IgD-negative memory B cell (primary cell): ENCODE data around the gene STX7. TPM values are rescaled to one million over a fixed set of nuclear protein-coding genes. Genes with fewer than 3 reads are reported as not detected.

ENCODE experiments used
- H3K27ac Mint-ChIP-seq, 3 donors: one replicate each; pipeline ENCODE4 v1.8.0; 2020 to 2022; ENCODE audit warnings: mild to moderate bottlenecking in 3 of 3, mixed read lengths in 3 of 3, moderate library complexity in 1 of 3
- H3K27me3 Mint-ChIP-seq: one replicate; pipeline ENCODE4 v1.8.0; 2021; ENCODE audit warnings: mixed read lengths
- H3K36me3 Mint-ChIP-seq: one replicate; pipeline ENCODE4 v1.8.0; 2020; ENCODE audit warnings: mild to moderate bottlenecking, mixed read lengths
- H3K4me1 Mint-ChIP-seq, 3 donors: one replicate each; pipeline ENCODE4 v1.8.0; 2020 to 2022; ENCODE audit warnings: mixed read lengths in 3 of 3, mild to moderate bottlenecking in 1 of 3
- H3K4me3 Mint-ChIP-seq, 4 donors: one replicate each; pipeline ENCODE4 v1.8.0; 2020 to 2022; ENCODE audit warnings: mild to moderate bottlenecking in 4 of 4, mixed read lengths in 4 of 4, moderate library complexity in 3 of 4
- H3K9me3 Mint-ChIP-seq, 3 donors: one replicate each; pipeline ENCODE4 v1.8.0; 2020 to 2021; ENCODE audit warnings: mixed read lengths in 3 of 3, mild to moderate bottlenecking in 1 of 3
- polyA plus RNA-seq: library from polyadenylated mRNA; unstranded; fragments of 300-500 nt; fragmentation: Illumina TruSeq; gene quantifications from one replicate; pipeline ENCODE4 v1.2.3, GENCODE V29; 2021

Gene STX7
- polyA plus RNA-seq, 1 donor from 2014 or later = 96.7 TPM

GRCh38 chr6:132520953-132521352 is 8.0 kb upstream of the STX7 start:
- Mint-ChIP-seq H3K9me3 (no peaks in the 10 kb centered on the region), H3K27me3 (peaks cover 1% of the 10 kb centered on the region), H3K4me3 (no peak overlapping the region), H3K36me3 (no peaks in the 10 kb centered on the region), H3K4me1 (no peaks in the 10 kb centered on the region), H3K27ac (no peak overlapping the region)

DNA sequence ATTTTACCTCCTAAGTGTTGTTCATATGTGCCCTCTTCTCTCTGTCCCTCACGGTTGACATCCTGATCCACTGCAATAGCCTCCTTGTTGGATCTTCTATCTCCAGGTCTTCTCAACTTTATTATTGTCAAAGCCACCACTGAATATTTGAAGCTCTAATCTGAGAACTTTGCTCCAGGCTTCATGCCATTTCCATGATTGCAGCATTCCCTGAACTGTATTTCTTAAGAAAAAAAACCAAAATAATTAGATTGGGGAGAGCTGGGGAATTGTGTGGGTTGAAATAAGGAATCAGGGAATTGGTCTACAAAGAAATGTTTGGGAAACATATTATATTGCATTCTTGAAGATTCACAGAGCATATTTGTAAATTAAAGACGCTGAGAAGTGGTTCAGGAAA is 2.5 kb upstream of the STX7 start:
- peak overlapping the region in 1 of 4 donors; percentile 23 for H3K4me3 Mint-ChIP-seq
- no peak overlapping the region for H3K27ac Mint-ChIP-seq
- H3K9me3 Mint-ChIP-seq = no peaks in the 10 kb centered on the region
- H3K4me1 Mint-ChIP-seq = peaks cover 23 to 25% (median 24%) of the 10 kb centered on the region in 3 donors
- H3K36me3 Mint-ChIP-seq = no peaks in the 10 kb centered on the region
- no peaks in the 10 kb centered on the region for H3K27me3 Mint-ChIP-seq

DNA sequence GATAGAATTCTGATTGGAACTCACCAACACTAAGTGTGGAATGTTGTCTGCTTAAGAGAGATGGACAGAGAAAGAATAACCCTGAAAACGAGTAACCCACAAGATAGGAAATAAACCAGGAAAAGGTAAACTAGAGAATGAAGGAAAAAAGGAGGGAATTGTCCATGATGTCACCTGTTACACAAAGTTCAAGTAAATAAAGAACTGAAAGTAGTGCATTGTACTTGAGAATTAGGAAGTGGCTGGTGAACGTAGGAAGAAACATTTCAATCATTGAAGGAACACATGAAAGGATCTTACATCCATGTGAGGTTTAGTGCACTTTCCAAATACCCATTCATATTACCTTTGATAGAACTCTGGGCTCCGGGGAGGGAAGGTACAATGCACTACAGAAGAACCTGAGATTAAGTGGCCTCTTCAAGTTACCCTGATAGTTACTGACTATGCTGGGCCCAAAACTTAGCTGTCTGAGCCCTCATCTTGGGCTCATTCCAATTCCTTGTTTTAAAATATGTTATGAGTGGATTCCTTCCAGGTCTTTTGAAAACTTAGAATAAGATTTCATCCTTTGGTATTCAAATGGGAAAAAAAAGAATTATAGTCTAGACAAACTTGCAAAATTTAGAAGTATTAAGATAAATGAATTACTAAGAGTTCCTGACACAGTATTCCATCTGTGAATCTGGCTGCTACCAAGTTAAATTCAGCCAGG is 1.1 kb upstream of the STX7 start:
- Mint-ChIP-seq H3K36me3 (no peaks in the 10 kb centered on the region), H3K9me3 (no peaks in the 10 kb centered on the region), H3K27ac (peak overlapping the region; percentile 93 to 96 (median 94)), H3K4me1 (peaks cover 28 to 29% (median 28%) of the 10 kb centered on the region in 3 donors), H3K27me3 (no peaks in the 10 kb centered on the region), H3K4me3 (peak overlapping the region; percentile 96 to 100 (median 96))

GRCh38 chr6:132512342-132512637 is 626 bp downstream of the STX7 start:
- H3K36me3 Mint-ChIP-seq = peaks cover 2% of the 10 kb centered on the region
- H3K27ac Mint-ChIP-seq = peak overlapping the region; percentile 93 to 94 (median 93)
- H3K27me3 Mint-ChIP-seq = no peaks in the 10 kb centered on the region
- peak overlapping the region; percentile 92 to 96 (median 94) for H3K4me3 Mint-ChIP-seq
- H3K4me1 Mint-ChIP-seq = peaks cover 41 to 45% (median 44%) of the 10 kb centered on the region in 3 donors
- no peaks in the 10 kb centered on the region for H3K9me3 Mint-ChIP-seq

DNA sequence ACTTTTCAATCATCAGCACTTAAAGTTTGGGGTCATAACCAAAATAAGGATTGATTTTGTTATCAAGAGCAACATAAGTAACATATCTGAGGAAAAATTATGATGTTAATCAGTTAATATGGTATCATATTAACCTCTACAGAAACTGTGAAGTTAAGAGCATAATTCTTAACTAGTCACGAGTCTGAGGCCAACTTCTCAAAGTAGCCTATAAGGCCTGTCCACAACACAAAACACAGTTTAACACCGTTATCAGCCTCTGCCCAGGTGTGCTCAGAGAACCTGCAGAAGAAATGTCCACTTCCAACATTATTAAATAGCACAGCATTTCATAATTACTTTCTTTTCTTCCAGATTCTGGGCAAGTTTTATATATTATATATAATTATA is 1.1 kb downstream of the STX7 start:
- H3K36me3 Mint-ChIP-seq = peaks cover 2% of the 10 kb centered on the region
- no peaks in the 10 kb centered on the region for H3K9me3 Mint-ChIP-seq
- no peaks in the 10 kb centered on the region for H3K27me3 Mint-ChIP-seq
- peaks cover 44 to 48% (median 47%) of the 10 kb centered on the region in 3 donors for H3K4me1 Mint-ChIP-seq
- peak overlapping the region; percentile 81 to 93 (median 89) for H3K27ac Mint-ChIP-seq
- H3K4me3 Mint-ChIP-seq = peak overlapping the region; percentile 92 to 96 (median 94)

DNA sequence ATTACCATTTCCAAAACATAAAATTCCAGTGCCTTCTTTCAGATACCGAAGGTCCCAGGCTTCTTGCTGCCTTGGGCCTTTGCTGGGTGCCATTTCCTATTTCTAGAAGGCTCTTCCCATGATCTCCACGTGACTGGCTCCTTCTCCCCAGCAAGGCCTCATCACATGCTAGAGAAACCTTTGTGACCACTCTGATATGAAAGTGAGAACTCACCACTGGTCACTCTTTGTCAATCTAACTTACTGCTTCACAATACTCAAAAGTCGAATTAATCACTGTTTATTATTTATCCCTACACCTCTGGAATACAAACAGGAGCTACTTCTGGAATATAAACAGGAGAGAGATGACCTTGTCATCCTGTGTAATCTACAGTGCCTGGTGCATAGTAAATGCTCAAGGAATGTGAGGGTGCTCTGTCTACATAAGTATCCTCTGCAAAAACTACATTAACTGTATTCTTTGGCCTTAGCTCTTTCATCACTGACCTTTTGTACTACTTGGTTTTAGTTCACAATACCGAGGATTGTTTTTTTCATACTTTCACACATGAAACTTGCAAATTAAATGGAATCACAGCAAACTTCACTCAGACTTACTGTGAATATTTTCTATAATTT is 1.6 kb downstream of the STX7 start:
- H3K9me3 Mint-ChIP-seq = no peaks in the 10 kb centered on the region
- H3K36me3 Mint-ChIP-seq = peaks cover 2% of the 10 kb centered on the region
- H3K4me3 Mint-ChIP-seq = peak overlapping the region; percentile 92 to 96 (median 94)
- H3K27me3 Mint-ChIP-seq = no peaks in the 10 kb centered on the region
- peak overlapping the region; percentile 81 to 93 (median 89) for H3K27ac Mint-ChIP-seq
- peaks cover 49 to 53% (median 52%) of the 10 kb centered on the region in 3 donors for H3K4me1 Mint-ChIP-seq

DNA sequence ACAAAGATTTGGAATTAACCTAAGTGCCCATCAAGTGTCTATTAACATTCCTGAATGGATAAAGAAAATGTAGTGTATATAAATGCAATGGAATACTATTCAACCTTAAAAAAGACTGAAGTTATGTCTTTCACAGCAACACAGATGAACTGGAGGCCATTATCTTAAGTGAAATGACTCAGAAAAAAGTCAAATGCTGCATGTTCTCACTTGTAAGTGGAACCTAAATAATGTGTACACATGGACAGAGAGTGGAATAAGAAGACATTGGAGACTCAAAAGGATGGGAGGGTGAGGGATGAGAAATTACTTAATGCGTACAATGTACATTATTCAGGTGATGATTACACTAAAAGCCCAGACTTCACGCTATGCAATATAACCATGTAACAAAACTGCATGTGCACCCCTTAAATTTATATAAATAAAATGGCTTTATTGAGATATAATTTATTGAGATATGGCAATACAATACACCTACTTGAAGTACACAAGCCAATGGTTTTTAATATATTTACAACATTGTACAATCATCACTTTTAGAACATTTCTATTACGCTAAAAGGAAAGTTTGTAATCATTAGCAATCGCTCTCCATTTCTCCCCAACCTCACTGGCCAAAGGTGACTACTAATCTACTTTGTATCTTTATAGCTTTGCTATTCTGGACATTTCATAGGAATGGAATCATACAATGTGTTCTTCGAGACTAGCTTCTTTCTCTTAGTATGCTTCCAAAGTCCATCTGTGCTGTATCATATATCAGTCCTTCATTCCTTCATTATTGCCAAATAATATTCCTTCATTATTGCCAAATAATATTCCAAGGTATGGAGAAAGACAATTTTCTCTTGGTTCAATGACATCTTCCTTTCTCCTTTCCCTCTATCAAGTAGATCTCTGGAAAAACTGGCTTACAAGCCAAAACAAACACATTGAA is 5.8 kb downstream of the STX7 start:
- Mint-ChIP-seq H3K4me3 (peak overlapping the region in 3 of 4 donors; percentile 67 to 85 (median 67)), H3K36me3 (peaks cover 2% of the 10 kb centered on the region), H3K9me3 (no peaks in the 10 kb centered on the region), H3K27ac (peak overlapping the region; percentile 26 to 60 (median 34)), H3K4me1 (peaks cover 61 to 71% (median 68%) of the 10 kb centered on the region in 3 donors), H3K27me3 (no peaks in the 10 kb centered on the region)

- Mint-ChIP-seq H3K36me3 (peaks cover 5% of the 10 kb centered on the region), H3K27me3 (no peaks in the 10 kb centered on the region), H3K4me1 (peaks cover 65 to 76% (median 73%) of the 10 kb centered on the region in 3 donors), H3K9me3 (no peaks in the 10 kb centered on the region), H3K27ac (peak overlapping the region in 2 of 3 donors; percentile 26 to 82), H3K4me3 (peak overlapping the region; percentile 1 to 85 (median 44))
Observed at GRCh38 chr6:132506461-132506860, 6.5 kb downstream of the STX7 start.

GRCh38 chr6:132505158-132505557 is 7.8 kb downstream of the STX7 start:
- H3K36me3 Mint-ChIP-seq = peaks cover 6% of the 10 kb centered on the region
- no peaks in the 10 kb centered on the region for H3K9me3 Mint-ChIP-seq
- no peaks in the 10 kb centered on the region for H3K27me3 Mint-ChIP-seq
- peak overlapping the region in 3 of 4 donors; percentile 52 to 74 (median 70) for H3K4me3 Mint-ChIP-seq
- peak overlapping the region; percentile 48 to 72 (median 71) for H3K27ac Mint-ChIP-seq
- peaks cover 62 to 76% (median 72%) of the 10 kb centered on the region in 3 donors for H3K4me1 Mint-ChIP-seq

GRCh38 chr6:132504757-132505156 is 8.2 kb downstream of the STX7 start:
- H3K4me3 Mint-ChIP-seq = peak overlapping the region; percentile 13 to 74 (median 58)
- H3K36me3 Mint-ChIP-seq = peaks cover 8% of the 10 kb centered on the region
- H3K27ac Mint-ChIP-seq = peak overlapping the region; percentile 18 to 72 (median 65)
- H3K27me3 Mint-ChIP-seq = no peaks in the 10 kb centered on the region
- peaks cover 64 to 79% (median 73%) of the 10 kb centered on the region in 3 donors for H3K4me1 Mint-ChIP-seq
- H3K9me3 Mint-ChIP-seq = no peaks in the 10 kb centered on the region

DNA sequence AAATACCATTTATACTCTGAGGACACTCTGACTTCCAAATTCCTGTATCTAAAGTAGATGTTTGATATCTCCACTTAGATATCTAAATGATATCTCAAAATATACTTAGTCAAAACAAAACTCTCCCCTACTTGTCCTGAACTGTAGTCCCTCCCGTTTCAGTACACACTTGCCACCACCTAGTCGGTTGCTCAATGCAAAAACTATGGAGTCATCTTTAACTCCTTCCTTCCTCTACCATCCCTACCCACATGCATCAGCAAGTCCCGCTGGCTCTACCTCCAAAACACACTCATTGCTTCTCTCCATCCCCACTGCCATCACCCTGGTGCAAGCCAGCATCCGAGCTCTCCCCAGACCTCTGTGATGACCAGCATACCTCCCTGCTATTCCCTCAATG is 13.2 kb downstream of the STX7 start:
- H3K36me3 Mint-ChIP-seq = peaks cover 17% of the 10 kb centered on the region
- no peaks in the 10 kb centered on the region for H3K9me3 Mint-ChIP-seq

DNA sequence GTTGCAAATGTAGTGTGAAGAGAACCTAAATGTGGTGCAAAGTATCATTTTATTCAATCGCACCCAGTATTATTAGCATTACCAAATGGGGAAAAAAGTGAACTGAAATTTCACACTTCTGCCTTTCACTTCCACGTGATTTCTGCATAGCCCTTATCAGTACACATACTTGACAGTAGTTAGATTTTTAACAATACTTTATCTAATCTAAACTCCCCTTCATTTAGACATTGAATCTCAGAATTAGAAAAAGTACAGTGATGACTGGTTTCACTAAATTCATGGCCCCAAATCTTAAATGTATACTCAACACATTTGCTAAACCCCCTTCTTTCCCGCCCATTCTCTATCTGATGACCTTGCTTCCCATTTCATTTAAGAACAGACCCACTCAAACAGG is 14.3 kb downstream of the STX7 start:
- H3K27ac Mint-ChIP-seq = peak overlapping the region; percentile 79 to 94 (median 80)
- peaks cover 62 to 75% (median 63%) of the 10 kb centered on the region in 3 donors for H3K4me1 Mint-ChIP-seq
- H3K9me3 Mint-ChIP-seq = peaks cover 0 to 1% (median 1%) of the 10 kb centered on the region in 3 donors
- H3K4me3 Mint-ChIP-seq = peak overlapping the region; percentile 51 to 88 (median 84)
- H3K36me3 Mint-ChIP-seq = peaks cover 17% of the 10 kb centered on the region
- no peaks in the 10 kb centered on the region for H3K27me3 Mint-ChIP-seq

More for the DNA sequence above, 13.2 kb downstream of the STX7 start:
- H3K27me3 Mint-ChIP-seq = no peaks in the 10 kb centered on the region
- peak overlapping the region; percentile 79 to 87 (median 80) for H3K27ac Mint-ChIP-seq
- peaks cover 66 to 81% (median 67%) of the 10 kb centered on the region in 3 donors for H3K4me1 Mint-ChIP-seq
- H3K4me3 Mint-ChIP-seq = peak overlapping the region; percentile 59 to 87 (median 78)

GRCh38 chr6:132496519-132497180 is 16.3 kb downstream of the STX7 start:
- Mint-ChIP-seq H3K4me3 (peak overlapping the region; percentile 64 to 85 (median 76)), H3K27ac (peak overlapping the region in 2 of 3 donors; percentile 60 to 95), H3K9me3 (peaks cover 0 to 4% (median 2%) of the 10 kb centered on the region in 3 donors), H3K4me1 (peaks cover 61 to 66% (median 63%) of the 10 kb centered on the region in 3 donors), H3K36me3 (peaks cover 14% of the 10 kb centered on the region), H3K27me3 (no peaks in the 10 kb centered on the region)

- H3K27me3 Mint-ChIP-seq = no peaks in the 10 kb centered on the region
- H3K4me3 Mint-ChIP-seq = peak overlapping the region; percentile 64 to 85 (median 76)
- H3K9me3 Mint-ChIP-seq = peaks cover 0 to 4% (median 2%) of the 10 kb centered on the region in 3 donors
- peaks cover 14% of the 10 kb centered on the region for H3K36me3 Mint-ChIP-seq
- H3K27ac Mint-ChIP-seq = peak overlapping the region in 2 of 3 donors; percentile 31 to 95
- peaks cover 56 to 58% (median 58%) of the 10 kb centered on the region in 3 donors for H3K4me1 Mint-ChIP-seq
Observed at GRCh38 chr6:132495604-132496079, 17.3 kb downstream of the STX7 start.
